HL-60/S4 (cell line): ENCODE results near the gene ELF1.
"Not testable (repeated sequence)": the region's sequence is repeated elsewhere in the genome, so short reads cannot be mapped to it uniquely, and the experiment has no call there.

Source experiments
- in situ Hi-C: fragments of 300-500 bp; cut with MboI; formaldehyde crosslinking; loops from 2 replicates; pipeline ENCODE4 v1.14.3; 2022; ENCODE audit warnings: low sequenced_read_pairs

Gene ELF1

DNA sequence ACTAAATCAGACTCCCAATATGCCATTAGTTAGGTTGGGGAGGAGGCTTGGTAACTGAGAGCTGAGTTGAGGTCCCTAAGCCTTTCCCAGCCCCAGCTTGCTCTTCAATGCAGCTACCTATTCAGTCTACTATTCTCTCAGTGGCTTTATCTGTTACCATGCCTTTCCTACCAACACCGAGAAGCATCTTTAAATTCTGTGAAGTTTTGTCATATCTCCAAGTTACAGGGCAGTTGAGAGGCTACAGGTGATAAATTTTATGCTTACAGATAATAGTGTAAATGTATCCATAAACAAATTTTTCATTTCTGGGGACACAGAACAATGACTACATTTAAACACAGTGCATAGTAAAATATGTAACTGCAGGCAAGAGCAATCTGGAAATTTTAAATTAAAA, 110.6 kb downstream of the ELF1 start:
- in situ Hi-C loops: no loop called here

- in situ Hi-C loops: not testable (repeated sequence)
Observed at GRCh38 chr13:40901032-40901431, 118.1 kb downstream of the ELF1 start.

- in situ Hi-C loops: not testable (repeated sequence)
Observed at GRCh38 chr13:40900568-40900967, 118.5 kb downstream of the ELF1 start.

DNA sequence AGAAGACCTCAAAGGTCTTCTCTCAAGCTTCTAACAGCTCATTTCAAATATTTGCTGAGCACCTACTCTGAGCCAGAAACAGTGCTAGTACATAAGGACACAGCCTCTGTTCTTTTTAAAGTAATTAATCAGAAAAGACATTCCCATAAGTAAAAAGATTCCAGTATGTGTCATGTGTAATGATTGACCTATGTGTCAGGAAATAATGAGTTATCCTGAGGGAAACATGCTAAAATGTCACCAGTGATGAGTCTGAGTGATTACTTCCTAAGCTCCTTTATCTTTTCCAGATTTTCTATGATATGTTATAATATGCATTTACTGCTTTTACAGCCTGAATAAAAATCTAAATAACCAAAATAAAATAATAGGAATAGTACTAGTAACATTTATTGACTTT, 122.1 kb downstream of the ELF1 start:
- in situ Hi-C loops: no loop called here

DNA sequence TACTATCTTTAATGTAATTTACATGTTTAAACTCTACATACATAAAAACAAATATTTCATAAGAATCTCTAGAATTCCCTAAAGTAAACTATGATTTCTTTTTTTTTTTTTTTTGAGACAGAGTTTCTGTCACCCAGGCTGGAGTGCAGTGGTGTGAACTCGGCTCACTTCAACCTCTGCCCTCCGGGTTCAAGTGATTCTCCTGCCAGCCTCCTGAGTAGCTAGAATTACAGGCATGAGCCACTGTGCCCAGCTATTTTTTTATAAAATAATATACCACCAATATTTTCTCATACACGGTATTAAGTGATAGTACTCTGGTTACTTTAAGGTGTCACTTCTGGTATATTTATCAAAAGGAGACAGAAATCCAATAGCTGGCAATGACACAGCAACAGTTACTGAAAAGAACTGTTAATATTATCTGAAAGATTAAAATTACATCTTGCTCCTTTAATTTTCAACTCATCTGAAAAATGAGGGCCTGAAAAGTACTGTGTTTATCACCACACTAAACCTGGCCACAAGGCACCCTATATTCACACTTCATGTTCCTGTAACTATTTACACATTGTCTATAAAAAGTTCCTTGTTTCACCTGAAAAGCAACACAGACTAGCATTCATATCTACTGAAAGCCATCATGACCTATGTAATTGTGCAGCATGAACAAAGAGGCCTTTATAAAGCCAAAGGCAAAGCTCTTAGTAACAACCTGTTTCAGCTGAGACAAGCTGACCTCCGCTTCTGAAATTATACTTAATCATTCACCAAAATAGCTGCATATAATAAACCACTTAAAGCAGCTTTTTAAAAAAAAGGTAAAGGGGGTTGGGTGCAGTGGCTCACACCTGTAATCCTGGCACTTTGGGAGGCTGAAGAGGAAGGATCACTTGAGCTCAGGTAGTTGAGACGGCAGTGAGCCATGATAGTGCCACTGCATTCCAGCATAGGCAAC, 123.6 kb downstream of the ELF1 start:
- in situ Hi-C loops: no loop called here

DNA sequence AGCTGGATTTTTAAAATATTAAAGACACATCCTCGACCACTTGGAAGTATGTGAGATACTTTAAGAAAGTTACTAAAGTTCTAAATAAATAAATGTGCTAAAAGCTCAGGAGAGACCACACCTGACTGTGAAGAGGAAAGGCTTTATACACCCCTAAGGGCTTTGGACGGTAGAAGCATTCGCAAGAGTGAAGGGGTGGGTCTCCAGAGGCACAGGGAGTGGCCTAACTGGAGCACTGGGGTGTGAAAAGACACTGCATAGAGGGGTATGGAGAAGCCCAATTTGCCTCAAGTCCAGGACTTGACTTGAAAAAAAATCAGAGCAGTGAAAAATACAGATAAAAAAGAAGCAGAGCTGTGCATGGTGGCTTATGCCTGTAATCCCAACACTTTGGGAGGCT, 125.5 kb downstream of the ELF1 start:
- in situ Hi-C loops: not testable (repeated sequence)

DNA sequence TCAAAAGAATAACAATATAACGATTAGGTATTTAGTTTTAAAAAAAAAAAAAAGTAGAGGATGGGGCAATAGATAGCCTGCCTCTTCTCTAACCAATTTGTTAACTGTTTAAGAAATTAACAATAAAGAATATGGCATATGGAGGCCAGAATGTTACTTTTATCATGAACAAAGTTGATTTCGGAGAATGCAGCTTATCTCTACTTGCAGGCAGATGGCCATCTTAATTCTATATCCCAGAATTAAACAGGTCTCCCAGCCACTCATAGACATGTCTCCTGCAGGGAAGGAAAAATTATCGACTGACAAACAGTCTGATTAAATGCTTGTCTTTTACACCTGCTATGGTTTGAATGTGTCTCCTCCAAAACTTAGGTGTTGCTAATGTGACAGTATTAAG, 133.1 kb downstream of the ELF1 start:
- in situ Hi-C loops: no loop called here

GRCh38 chr13:40884175-40884574, 134.9 kb downstream of the ELF1 start:
- in situ Hi-C loops: not testable (repeated sequence)
